OCI-LY7 (cell line): ENCODE results near the gene PRKG1. TPM values are rescaled to one million over a fixed set of nuclear protein-coding genes. Genes with fewer than 3 reads are reported as not detected.

Experiments used
- BruUV-seq: library from RNA; stranded (reverse); fragments of 400-500 nt; replicated peaks from 2 replicates; lab custom pipeline; 2021; lab: Mats Ljungman, UMichigan
- CTCF ChIA-PET: fragments of 300-600 bp; sonication (Branson Sonifier 250); formaldehyde crosslinking; loops from one replicate; lab custom pipeline; 2022; ENCODE audit warnings: antibody characterized with exemption; ENCODE audit not compliant: unreplicated experiment; lab: Charles Lee
- POLR2A ChIA-PET: fragments of 300-600 bp; sonication (Branson Sonifier 250); formaldehyde crosslinking; loops from one replicate; lab custom pipeline; 2022; ENCODE audit warnings: antibody characterized with exemption; lab: Charles Lee
- DNase-seq: peaks from one replicate; pipeline ENCODE4 v3.0.0-alpha.2; 2015; ENCODE audit warnings: low spot score
- H2AFZ ChIP-seq: fragments of 200-600 bp; sonication (generic), shearing (Covaris generic); 2 replicates; pipeline ENCODE4 v1.6.1; 2014; ENCODE audit warnings: mild to moderate bottlenecking, antibody characterized with exemption, low read length, moderate library complexity
- H3K27ac ChIP-seq: fragments of 200-600 bp; sonication (generic); 2 replicates; pipeline ENCODE4 v1.5.1; 2014; ENCODE audit warnings: mixed run types, low read depth, mild to moderate bottlenecking, moderate library complexity, low read length, inconsistent platforms; ENCODE audit not compliant: poor library complexity, severe bottlenecking
- H3K36me3 ChIP-seq: fragments of 200-600 bp; sonication (generic); 2 replicates; pipeline ENCODE4 v1.6.1; 2014; ENCODE audit warnings: mild to moderate bottlenecking, antibody characterized with exemption, low read length, moderate library complexity, mixed read lengths; ENCODE audit not compliant: insufficient read depth
- H3K4me1 ChIP-seq: fragments of 200-600 bp; sonication (generic); 2 replicates; pipeline ENCODE4 v1.5.1; 2014; ENCODE audit warnings: mild to moderate bottlenecking, low read length; ENCODE audit not compliant: insufficient read depth, poor library complexity, severe bottlenecking
- H3K4me2 ChIP-seq: fragments of 200-600 bp; sonication (generic); 2 replicates; pipeline ENCODE4 v1.6.1; 2014; ENCODE audit warnings: mild to moderate bottlenecking, low read length
- H3K4me3 ChIP-seq: fragments of 200-600 bp; sonication (generic); 2 replicates; pipeline ENCODE4 v1.5.1; 2014; ENCODE audit warnings: mild to moderate bottlenecking, low read depth, low read length; ENCODE audit not compliant: poor library complexity, severe bottlenecking
- H3K79me2 ChIP-seq: fragments of 200-600 bp; sonication (generic); 2 replicates; pipeline ENCODE4 v1.6.1; 2016; ENCODE audit warnings: low read depth, mild to moderate bottlenecking, low read length, moderate library complexity, mixed read lengths; ENCODE audit not compliant: insufficient read depth
- H3K9me2 ChIP-seq: fragments of 200-600 bp; sonication (generic); 2 replicates; pipeline ENCODE4 v1.6.1; 2016; ENCODE audit warnings: mild to moderate bottlenecking, low read length, mixed read lengths; ENCODE audit not compliant: insufficient read depth
- H3K9me3 ChIP-seq: fragments of 200-600 bp; sonication (generic); 2 replicates; pipeline ENCODE4 v1.6.1; 2014; ENCODE audit warnings: mild to moderate bottlenecking, mixed run types, low read length, mixed read lengths
- H4K20me1 ChIP-seq: fragments of 200-600 bp; sonication (generic); 2 replicates; pipeline ENCODE4 v1.6.1; 2014; ENCODE audit warnings: mild to moderate bottlenecking, antibody characterized with exemption, low read length, moderate library complexity, mixed read lengths; ENCODE audit not compliant: insufficient read depth
- EZH2phosphoT487 ChIP-seq: fragments of 200-600 bp; sonication (generic); IDR thresholded peaks from 2 replicates; pipeline ENCODE4 v1.6.1; 2018; ENCODE audit warnings: low read depth, borderline replicate concordance, mild to moderate bottlenecking, mixed run types, antibody characterized with exemption, low read length, moderate library complexity, mixed read lengths
- intact Hi-C: fragments of 100-400 bp; cut with micrococcal nuclease; formaldehyde crosslinking; loops from one replicate; pipeline ENCODE4 v1.10.0; 2022; ENCODE audit not compliant: unreplicated experiment
- total RNA-seq, 2 experiments: library from RNA; depleted of rRNA in 1 of 2; stranded (reverse); fragments of >200 nt in 1 of 2; shearing (Covaris generic) in 1 of 2; gene quantifications; 2 replicates each; pipeline ENCODE4 v1.2.3, GENCODE V29; 2014 to 2022
- TF ChIP-seq, protein P1 (sequence below): fragments of 200-600 bp; sonication (generic); conservative IDR thresholded peaks from 2 replicates; pipeline ENCODE4 v1.5.1; 2014; ENCODE audit warnings: mild to moderate bottlenecking, antibody characterized with exemption, low read length, moderate library complexity, mixed read lengths

Gene PRKG1
- total RNA-seq, 2 experiments from 2014 or later: not detected

DNA sequence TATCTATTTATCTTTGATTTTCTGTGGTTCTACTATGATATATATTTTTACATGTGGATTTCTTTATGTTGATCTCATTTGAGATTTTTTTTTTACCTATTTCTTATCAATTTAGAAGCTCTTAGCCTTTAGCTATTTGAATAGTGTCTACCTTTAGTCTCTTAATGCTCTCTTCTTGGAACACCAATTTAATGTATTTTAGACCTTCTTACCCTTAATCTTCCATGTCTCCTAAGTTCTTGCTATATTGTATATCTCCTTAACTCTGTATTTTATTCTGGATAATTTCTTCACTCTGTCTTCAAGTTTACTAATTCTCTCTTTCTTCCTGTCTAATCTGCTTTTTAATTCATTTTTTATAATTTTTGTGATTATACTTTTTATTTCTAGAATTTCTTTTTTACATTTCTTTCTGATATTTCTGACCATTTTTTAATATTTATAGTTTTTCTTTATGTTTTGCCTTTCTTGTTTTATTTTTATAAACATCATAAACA, 597.8 kb downstream of the PRKG1 start:
- BruUV-seq: no TSS peak
- H4K20me1 ChIP-seq: no peaks in the 10 kb centered on the region
- DNase-seq: no peak
- H3K36me3 ChIP-seq: no peaks in the 10 kb centered on the region
- CTCF ChIA-PET: no interaction called here
- H3K79me2 ChIP-seq: no peaks in the 10 kb centered on the region
- intact Hi-C loops: no loop called here
- TF ChIP-seq, protein P1, sequence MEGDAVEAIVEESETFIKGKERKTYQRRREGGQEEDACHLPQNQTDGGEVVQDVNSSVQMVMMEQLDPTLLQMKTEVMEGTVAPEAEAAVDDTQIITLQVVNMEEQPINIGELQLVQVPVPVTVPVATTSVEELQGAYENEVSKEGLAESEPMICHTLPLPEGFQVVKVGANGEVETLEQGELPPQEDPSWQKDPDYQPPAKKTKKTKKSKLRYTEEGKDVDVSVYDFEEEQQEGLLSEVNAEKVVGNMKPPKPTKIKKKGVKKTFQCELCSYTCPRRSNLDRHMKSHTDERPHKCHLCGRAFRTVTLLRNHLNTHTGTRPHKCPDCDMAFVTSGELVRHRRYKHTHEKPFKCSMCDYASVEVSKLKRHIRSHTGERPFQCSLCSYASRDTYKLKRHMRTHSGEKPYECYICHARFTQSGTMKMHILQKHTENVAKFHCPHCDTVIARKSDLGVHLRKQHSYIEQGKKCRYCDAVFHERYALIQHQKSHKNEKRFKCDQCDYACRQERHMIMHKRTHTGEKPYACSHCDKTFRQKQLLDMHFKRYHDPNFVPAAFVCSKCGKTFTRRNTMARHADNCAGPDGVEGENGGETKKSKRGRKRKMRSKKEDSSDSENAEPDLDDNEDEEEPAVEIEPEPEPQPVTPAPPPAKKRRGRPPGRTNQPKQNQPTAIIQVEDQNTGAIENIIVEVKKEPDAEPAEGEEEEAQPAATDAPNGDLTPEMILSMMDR: no peak
- TF ChIP-seq EZH2phosphoT487: no peak
- H3K9me3 ChIP-seq: no peaks in the 10 kb centered on the region
- no peaks in the 10 kb centered on the region for H3K9me2 ChIP-seq
- no peak overlapping the region for H3K27ac ChIP-seq
- POLR2A ChIA-PET: no interaction called here
- H3K4me1 ChIP-seq: no peaks in the 10 kb centered on the region
- H3K4me3 ChIP-seq: no peak overlapping the region
- no peak overlapping the region for H2AFZ ChIP-seq
- no peak overlapping the region for H3K4me2 ChIP-seq

DNA sequence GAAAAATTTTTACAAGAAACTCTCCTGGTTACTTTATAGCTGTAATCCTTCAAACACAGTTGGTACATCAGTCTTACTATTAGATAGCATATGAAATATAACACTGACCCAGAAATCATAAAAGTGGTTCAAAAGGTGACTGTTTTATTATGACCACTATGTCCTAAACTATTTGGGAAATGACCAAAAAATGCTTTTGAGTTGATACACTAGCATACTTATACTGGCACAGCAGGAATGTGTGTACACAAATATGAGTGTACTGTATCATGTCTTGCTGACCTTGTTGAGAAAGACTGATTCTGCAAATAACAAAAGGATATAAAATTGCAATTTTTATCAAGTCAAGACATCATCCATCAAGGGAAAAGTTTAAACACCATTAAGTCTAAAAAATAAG, 600.8 kb downstream of the PRKG1 start:
- no peak for TF ChIP-seq EZH2phosphoT487
- TF ChIP-seq, protein P1: no peak
- H2AFZ ChIP-seq: no peak overlapping the region
- CTCF ChIA-PET: no interaction called here
- H3K4me3 ChIP-seq: no peak overlapping the region
- H3K9me2 ChIP-seq: no peaks in the 10 kb centered on the region
- no peaks in the 10 kb centered on the region for H3K9me3 ChIP-seq
- BruUV-seq: no TSS peak
- no peak overlapping the region for H3K4me2 ChIP-seq
- no peaks in the 10 kb centered on the region for H4K20me1 ChIP-seq
- no peaks in the 10 kb centered on the region for H3K79me2 ChIP-seq
- DNase-seq: no peak
- POLR2A ChIA-PET: no interaction called here
- H3K36me3 ChIP-seq: no peaks in the 10 kb centered on the region
- intact Hi-C loops: no loop called here
- no peak overlapping the region for H3K27ac ChIP-seq
- H3K4me1 ChIP-seq: no peaks in the 10 kb centered on the region

DNA sequence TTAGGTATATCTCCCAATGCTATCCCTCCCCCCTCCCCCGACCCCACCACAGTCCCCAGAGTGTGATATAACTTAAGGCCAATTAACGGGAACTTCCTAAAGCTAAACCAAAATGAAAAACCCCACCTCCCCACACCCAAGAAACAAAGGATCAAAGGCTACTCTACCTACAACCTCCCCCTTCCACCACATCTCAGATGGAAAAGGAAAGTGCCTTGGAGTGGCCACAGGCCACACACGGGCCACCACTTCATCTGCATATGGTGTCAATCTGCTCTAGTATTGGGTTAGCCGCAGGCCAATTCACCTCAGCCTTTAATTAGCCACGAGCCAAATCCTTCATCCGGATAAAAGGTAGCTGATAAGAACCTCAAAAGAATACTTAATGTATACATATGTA, 605.6 kb downstream of the PRKG1 start:
- Histone ChIP-seq H3K9me3 (no peaks in the 10 kb centered on the region), H3K9me2 (no peaks in the 10 kb centered on the region), H4K20me1 (no peaks in the 10 kb centered on the region), H3K4me2 (no peak overlapping the region), H3K4me3 (no peak overlapping the region), H3K27ac (no peak overlapping the region), H3K36me3 (no peaks in the 10 kb centered on the region), H3K4me1 (no peaks in the 10 kb centered on the region), H2AFZ (no peak overlapping the region), H3K79me2 (no peaks in the 10 kb centered on the region)
- ChIA-PET POLR2A (no interaction called here), CTCF (no interaction called here)
- intact Hi-C loops: no loop called here
- TF ChIP-seq EZH2phosphoT487: no peak
- TF ChIP-seq, protein P1: no peak
- no peak for DNase-seq
- no TSS peak for BruUV-seq
